Measurements from ENCODE around the gene OR2B2.
A peak's percentile ranks its signal among the peaks of the same experiment; 100 is the strongest.

The OR2B2 gene

GRCh38 chr6:27897580-27898206 is 14.5 kb downstream of the OR2B2 start:
- H3K9ac ChIP-seq (ENCODE audit: low read length): no peak overlapping the region
- no peak overlapping the region for H4K91ac ChIP-seq (ENCODE audit: low read depth, low read length)
- no peak overlapping the region for H3K23ac ChIP-seq (ENCODE audit: low read length)
- H3K4me2 ChIP-seq (ENCODE audit: low read length): peak overlapping the region; percentile 46
- no peaks in the 10 kb centered on the region for H3K9me3 ChIP-seq (ENCODE audit: insufficient read depth, low read depth, low read length)
- H3K14ac ChIP-seq (ENCODE audit: low read length): no peak overlapping the region
- H3K27ac ChIP-seq (ENCODE audit: low read depth, low read length): peak overlapping the region; percentile 98
- H2AK5ac ChIP-seq (ENCODE audit: low read length): no peak overlapping the region
- H2BK120ac ChIP-seq (ENCODE audit: insufficient read depth, low read length, poor library complexity): peak overlapping the region; percentile 57
- peak; percentile 76 to 77 for DNase-seq
- no peaks in the 10 kb centered on the region for H3K27me3 ChIP-seq (ENCODE audit: insufficient read depth, low read length)
- peaks cover 25% of the 10 kb centered on the region for H3K79me1 ChIP-seq (ENCODE audit: low read length)
- H4K12ac ChIP-seq (ENCODE audit: low read depth, low read length): no peak overlapping the region
- H3K4me3 ChIP-seq (ENCODE audit: low read depth, low read length): no peak overlapping the region
- no peak overlapping the region for H2AFZ ChIP-seq (ENCODE audit: insufficient read depth, low read length, poor library complexity)
- peaks cover 6 to 9% of the 10 kb centered on the region in 2 experiments for H3K4me1 ChIP-seq (ENCODE audit: control insufficient read depth in 1 of 2, insufficient read depth in 2 of 2, low read length in 2 of 2)
- no peak overlapping the region for H3K4ac ChIP-seq (ENCODE audit: low read depth, low read length)
- H3K18ac ChIP-seq (ENCODE audit: low read length): no peak overlapping the region
- H2BK12ac ChIP-seq (ENCODE audit: low read length): no peak overlapping the region
- peaks cover 14% of the 10 kb centered on the region for H3K79me2 ChIP-seq (ENCODE audit: control insufficient read depth, insufficient read depth, low read length, poor library complexity)
- WGBS (ENCODE audit: extremely low coverage, insufficient coverage, insufficient read length): no CpG with 5 or more reads among the region's 3 CpGs
- H2BK5ac ChIP-seq (ENCODE audit: low read depth, low read length, poor library complexity): peak overlapping the region; percentile 77
- H3K36me3 ChIP-seq (ENCODE audit: control insufficient read depth in 1 of 2, insufficient read depth in 2 of 2, low read length in 2 of 2): peaks cover 0 to 2% of the 10 kb centered on the region in 2 experiments
- H4K8ac ChIP-seq (ENCODE audit: low read depth, low read length): no peak overlapping the region

- Histone ChIP-seq H2BK120ac (ENCODE audit: insufficient read depth, low read length, poor library complexity) (peak overlapping the region; percentile 79), H3K4me3 (ENCODE audit: low read depth, low read length) (no peak overlapping the region), H3K4ac (ENCODE audit: low read depth, low read length) (no peak overlapping the region), H3K79me1 (ENCODE audit: low read length) (peaks cover 31% of the 10 kb centered on the region), H2AFZ (ENCODE audit: insufficient read depth, low read length, poor library complexity) (no peak overlapping the region), H3K4me1 (ENCODE audit: control insufficient read depth in 1 of 2, insufficient read depth in 2 of 2, low read length in 2 of 2) (peaks cover 6 to 9% of the 10 kb centered on the region in 2 experiments), H4K91ac (ENCODE audit: low read depth, low read length) (peak overlapping the region; percentile 34), H3K4me2 (ENCODE audit: low read length) (no peak overlapping the region), H2BK12ac (ENCODE audit: low read length) (peak overlapping the region; percentile 88), H3K14ac (ENCODE audit: low read length) (peak overlapping the region; percentile 58), H2AK5ac (ENCODE audit: low read length) (no peak overlapping the region), H4K8ac (ENCODE audit: low read depth, low read length) (peak overlapping the region; percentile 32), H4K12ac (ENCODE audit: low read depth, low read length) (peak overlapping the region; percentile 56), H3K9ac (ENCODE audit: low read length) (no peak overlapping the region), H3K23ac (ENCODE audit: low read length) (no peak overlapping the region), H3K27me3 (ENCODE audit: insufficient read depth, low read length) (no peaks in the 10 kb centered on the region), H3K9me3 (ENCODE audit: insufficient read depth, low read depth, low read length) (no peaks in the 10 kb centered on the region), H2BK5ac (ENCODE audit: low read depth, low read length, poor library complexity) (peak overlapping the region; percentile 74), H3K36me3 (ENCODE audit: control insufficient read depth in 1 of 2, insufficient read depth in 2 of 2, low read length in 2 of 2) (peaks cover 0 to 2% of the 10 kb centered on the region in 2 experiments), H3K18ac (ENCODE audit: low read length) (no peak overlapping the region), H3K79me2 (ENCODE audit: control insufficient read depth, insufficient read depth, low read length, poor library complexity) (peaks cover 14% of the 10 kb centered on the region), H3K27ac (ENCODE audit: low read depth, low read length) (peak overlapping the region; percentile 66)
- no CpG with 5 or more reads among the region's 4 CpGs for WGBS (ENCODE audit: extremely low coverage, insufficient coverage, insufficient read length)
- no peak for DNase-seq
Observed at GRCh38 chr6:27896398-27896796, 15.8 kb downstream of the OR2B2 start.

- whole genome bisulfite sequencing (ENCODE audit: extremely low coverage, insufficient coverage, insufficient read length): no CpG with 5 or more reads among the region's 28 CpGs
- Histone ChIP-seq H4K12ac (ENCODE audit: low read depth, low read length) (no peak overlapping the region), H2AFZ (ENCODE audit: insufficient read depth, low read length, poor library complexity) (peak overlapping the region; percentile 85)
Observed at GRCh38 chr6:27894839-27895762, 17.1 kb downstream of the OR2B2 start.

More at GRCh38 chr6:27894839-27895762, 17.1 kb downstream of the OR2B2 start:
- peak overlapping the region; percentile 84 for H3K9ac ChIP-seq (ENCODE audit: low read length)
- peak overlapping the region; percentile 52 for H2BK120ac ChIP-seq (ENCODE audit: insufficient read depth, low read length, poor library complexity)
- peaks cover 6 to 12% of the 10 kb centered on the region in 2 experiments for H3K4me1 ChIP-seq (ENCODE audit: control insufficient read depth in 1 of 2, insufficient read depth in 2 of 2, low read length in 2 of 2)
- peak overlapping the region; percentile 84 for H3K4me2 ChIP-seq (ENCODE audit: low read length)
- peak overlapping the region; percentile 39 for H3K14ac ChIP-seq (ENCODE audit: low read length)
- H4K91ac ChIP-seq (ENCODE audit: low read depth, low read length): peak overlapping the region; percentile 66
- H3K36me3 ChIP-seq (ENCODE audit: control insufficient read depth in 1 of 2, insufficient read depth in 2 of 2, low read length in 2 of 2): no peaks in the 10 kb centered on the region
- peaks cover 16% of the 10 kb centered on the region for H3K79me2 ChIP-seq (ENCODE audit: control insufficient read depth, insufficient read depth, low read length, poor library complexity)
- H2BK12ac ChIP-seq (ENCODE audit: low read length): no peak overlapping the region
- peak; percentile 57 to 87 for DNase-seq
- peak overlapping the region; percentile 63 for H3K18ac ChIP-seq (ENCODE audit: low read length)
- no peaks in the 10 kb centered on the region for H3K27me3 ChIP-seq (ENCODE audit: insufficient read depth, low read length)
- no peak overlapping the region for H2AK5ac ChIP-seq (ENCODE audit: low read length)
- H3K79me1 ChIP-seq (ENCODE audit: low read length): peaks cover 34% of the 10 kb centered on the region
- peak overlapping the region; percentile 70 for H3K4me3 ChIP-seq (ENCODE audit: low read depth, low read length)
- H2BK5ac ChIP-seq (ENCODE audit: low read depth, low read length, poor library complexity): peak overlapping the region; percentile 73
- H3K23ac ChIP-seq (ENCODE audit: low read length): no peak overlapping the region
- H3K27ac ChIP-seq (ENCODE audit: low read depth, low read length): peak overlapping the region; percentile 79
- H3K4ac ChIP-seq (ENCODE audit: low read depth, low read length): peak overlapping the region; percentile 35
- no peaks in the 10 kb centered on the region for H3K9me3 ChIP-seq (ENCODE audit: insufficient read depth, low read depth, low read length)
- H4K8ac ChIP-seq (ENCODE audit: low read depth, low read length): peak overlapping the region; percentile 54

Measured in trophoblast cell (in vitro differentiated cells and primary cell).